ENCODE data around the gene CYP2W1.

CYP2W1 gene

DNA sequence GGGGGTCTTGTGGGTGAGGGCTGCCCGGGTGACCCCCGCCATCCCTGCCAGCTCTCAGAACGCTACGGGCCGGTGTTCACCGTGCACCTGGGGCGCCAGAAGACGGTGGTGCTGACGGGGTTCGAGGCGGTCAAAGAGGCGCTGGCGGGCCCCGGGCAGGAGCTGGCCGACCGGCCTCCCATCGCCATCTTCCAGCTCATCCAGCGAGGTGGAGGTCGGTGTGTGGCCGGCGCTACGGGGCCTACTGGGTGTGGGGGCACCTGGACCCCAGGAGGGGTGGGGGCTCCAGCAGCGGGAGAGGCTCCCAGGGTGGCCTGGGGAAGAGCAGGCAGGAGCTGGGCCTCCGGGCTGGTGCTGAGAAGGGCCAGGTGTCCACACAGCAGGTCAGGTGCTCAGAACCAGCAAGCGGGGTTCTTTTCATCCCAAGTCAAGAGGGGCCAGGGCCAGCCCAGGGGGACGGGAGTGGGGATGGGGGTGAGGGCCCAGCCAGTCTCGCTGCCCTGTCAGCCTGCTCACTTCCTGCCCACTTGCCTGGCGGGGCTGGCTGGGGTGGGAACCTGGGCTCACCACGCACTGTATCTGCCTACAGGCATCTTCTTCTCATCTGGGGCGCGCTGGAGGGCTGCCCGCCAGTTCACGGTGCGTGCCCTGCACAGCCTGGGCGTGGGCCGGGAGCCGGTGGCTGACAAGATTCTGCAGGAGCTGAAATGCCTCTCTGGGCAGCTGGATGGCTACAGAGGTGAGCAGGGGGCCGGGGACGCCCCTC, 1.6 kb downstream of the CYP2W1 start:
- DNase-seq = no peak

GRCh38 chr7:985127-985416, 2.1 kb downstream of the CYP2W1 start:
- no peak for DNase-seq

GRCh38 chr7:985915-986741, 3.1 kb downstream of the CYP2W1 start:
- DNase-seq = no peak

DNA sequence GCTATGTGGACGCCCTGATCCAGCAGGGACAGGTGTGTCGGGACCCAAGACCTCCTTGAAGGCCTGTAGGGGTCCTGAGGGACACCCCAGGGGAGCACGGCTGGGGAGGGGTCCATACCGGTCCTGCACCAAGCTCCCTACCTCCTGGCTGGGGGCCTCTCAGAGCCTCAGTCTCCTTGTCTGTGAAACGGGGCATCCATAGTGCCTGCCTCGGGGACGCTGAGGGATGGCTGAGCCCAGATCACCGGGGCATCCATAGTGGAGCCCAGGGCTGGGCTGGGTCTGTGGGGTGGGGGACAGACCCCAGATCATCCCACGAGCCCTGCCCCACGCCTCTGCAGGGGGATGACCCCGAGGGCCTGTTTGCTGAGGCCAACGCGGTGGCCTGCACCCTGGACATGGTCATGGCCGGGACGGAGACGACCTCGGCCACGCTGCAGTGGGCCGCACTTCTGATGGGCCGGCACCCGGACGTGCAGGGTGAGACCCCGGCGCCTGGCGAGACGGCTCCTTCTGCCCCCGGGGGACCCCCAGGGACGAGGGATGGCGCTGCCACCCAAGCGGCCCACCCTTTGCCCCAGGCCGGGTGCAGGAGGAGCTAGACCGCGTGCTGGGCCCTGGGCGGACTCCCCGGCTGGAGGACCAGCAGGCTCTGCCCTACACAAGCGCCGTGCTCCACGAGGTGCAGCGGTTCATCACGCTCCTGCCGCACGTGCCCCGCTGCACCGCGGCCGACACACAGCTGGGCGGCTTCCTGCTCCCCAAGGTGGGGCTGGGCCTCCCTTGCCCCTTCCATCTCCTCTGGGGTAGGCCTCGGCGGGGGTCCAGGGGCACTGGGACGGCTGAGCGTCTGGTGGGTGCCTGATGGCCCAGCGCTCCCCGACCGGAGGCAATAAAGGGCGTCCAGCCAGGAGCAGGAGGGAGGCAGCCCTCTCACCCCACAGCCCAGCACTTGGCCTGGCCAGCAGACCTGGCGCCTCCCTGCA, 4.1 kb downstream of the CYP2W1 start:
- DNase-seq = no peak

- DNase-seq = no peak
These were observed 4.9 kb downstream of the CYP2W1 start for GRCh38 chr7:987909-988308.

DNA sequence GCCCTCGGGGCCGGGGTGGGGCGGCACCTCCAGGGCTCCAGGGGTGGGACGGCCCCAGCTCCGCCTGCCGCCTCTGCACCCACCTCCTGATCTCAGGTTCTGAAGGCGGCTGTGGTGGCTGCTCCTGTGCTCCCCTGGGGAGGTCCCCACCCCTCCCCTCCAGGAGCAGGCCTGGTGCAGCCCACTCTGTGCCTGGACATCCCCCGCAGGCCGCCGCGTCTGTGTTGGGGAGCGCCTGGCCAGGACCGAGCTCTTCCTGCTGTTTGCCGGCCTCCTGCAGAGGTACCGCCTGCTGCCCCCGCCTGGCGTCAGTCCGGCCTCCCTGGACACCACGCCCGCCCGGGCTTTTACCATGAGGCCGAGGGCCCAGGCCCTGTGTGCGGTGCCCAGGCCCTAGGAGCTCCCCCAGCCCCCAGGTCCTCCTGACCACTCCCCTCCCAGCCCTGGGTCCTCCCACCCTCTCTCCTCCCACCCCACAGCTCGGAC, 5.5 kb downstream of the CYP2W1 start:
- DNase-seq = no peak

DNA sequence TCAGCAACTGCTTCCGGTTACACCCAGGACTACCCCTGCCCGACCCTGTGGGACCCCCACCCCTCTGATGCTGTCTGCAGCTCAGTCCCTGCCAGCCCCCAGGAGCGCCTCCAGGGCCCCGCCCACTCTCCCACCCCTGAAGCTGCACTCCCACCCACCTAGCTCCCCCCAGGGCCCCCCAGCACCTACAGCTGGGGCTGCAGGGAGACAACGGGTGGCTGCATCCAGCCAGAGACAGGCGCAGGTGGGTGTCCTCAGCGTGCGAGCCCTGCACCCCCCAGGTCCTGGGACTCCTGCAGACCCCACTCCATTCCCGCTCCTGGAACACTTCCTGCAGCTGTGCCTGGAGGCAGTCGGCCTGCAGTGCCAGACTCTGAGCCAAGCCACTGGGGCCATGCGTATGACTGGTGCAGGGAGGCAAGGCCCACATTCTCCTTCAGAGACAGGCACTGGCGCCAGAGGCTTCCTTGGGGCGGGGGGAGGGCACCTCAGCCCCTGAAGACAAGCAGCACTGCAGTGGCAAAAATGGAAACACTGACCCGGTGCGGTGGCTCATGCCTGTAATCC, 6.1 kb downstream of the CYP2W1 start:
- no peak for DNase-seq

DNA sequence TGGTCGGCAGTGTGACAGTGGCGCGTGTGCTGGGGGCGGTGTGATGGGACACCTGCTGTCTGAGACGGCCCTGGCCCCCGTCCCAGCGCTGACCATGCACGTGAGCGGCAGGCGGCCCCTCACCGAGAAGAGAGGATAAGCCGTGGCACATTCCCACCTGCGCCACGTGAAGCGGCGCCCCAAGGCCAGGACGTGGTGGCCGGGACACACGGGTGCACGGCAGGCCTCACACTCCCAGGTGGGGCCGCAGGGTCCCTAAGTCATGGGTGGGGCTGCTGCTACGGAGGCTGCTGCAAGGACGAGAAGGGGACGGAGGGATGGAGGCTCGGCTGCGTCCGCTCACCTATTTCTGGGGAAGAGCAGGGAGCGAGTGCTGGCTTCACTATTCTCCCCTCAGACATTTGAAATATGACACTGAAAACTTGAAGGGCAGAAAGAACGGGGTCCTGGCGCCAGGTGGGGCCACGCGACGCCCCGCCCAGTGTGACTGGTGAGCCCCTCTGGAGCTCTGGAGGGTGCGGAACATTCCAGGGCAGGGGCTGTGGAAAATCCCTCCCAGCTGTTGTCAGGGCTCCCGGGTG, 7.5 kb downstream of the CYP2W1 start:
- DNase-seq = no peak

DNA sequence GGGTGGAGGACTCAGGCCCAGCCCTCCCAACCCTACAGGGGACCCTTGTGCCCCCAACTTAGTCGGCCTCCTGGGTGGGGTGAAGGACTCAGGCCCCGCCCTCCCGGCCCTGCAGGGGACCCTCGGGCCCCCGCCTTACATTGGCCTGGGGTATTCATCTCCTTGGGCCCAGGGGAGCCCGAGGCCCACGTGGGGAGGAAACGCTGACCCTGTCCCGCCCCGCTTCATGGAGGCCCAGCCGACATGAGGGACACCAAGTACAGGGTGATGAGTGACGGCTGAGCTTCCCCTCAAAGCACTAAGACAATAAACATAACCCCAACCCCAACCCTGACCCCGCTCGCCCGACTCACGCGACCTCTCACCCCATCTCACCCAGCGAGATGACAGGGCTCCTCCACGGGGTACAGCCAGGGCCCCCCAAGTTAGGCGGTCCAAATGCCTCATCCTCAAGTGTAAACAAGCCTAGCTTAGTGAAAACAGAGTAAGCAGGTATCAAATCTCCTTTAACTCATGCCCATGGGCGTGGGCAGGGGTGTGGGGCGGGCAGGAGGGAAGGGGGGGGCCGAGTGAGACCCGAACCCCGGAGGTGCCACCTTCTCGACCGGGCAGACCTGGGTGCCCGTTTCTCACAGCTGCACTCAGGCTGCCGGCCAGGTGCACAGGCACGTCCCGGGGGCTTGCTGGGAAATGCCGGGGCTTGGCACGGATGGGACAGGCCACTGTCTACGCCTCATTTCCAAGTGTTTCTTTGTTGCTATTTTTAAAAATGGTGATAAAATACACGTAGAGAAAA, 8.2 kb downstream of the CYP2W1 start:
- no peak for DNase-seq

DNA sequence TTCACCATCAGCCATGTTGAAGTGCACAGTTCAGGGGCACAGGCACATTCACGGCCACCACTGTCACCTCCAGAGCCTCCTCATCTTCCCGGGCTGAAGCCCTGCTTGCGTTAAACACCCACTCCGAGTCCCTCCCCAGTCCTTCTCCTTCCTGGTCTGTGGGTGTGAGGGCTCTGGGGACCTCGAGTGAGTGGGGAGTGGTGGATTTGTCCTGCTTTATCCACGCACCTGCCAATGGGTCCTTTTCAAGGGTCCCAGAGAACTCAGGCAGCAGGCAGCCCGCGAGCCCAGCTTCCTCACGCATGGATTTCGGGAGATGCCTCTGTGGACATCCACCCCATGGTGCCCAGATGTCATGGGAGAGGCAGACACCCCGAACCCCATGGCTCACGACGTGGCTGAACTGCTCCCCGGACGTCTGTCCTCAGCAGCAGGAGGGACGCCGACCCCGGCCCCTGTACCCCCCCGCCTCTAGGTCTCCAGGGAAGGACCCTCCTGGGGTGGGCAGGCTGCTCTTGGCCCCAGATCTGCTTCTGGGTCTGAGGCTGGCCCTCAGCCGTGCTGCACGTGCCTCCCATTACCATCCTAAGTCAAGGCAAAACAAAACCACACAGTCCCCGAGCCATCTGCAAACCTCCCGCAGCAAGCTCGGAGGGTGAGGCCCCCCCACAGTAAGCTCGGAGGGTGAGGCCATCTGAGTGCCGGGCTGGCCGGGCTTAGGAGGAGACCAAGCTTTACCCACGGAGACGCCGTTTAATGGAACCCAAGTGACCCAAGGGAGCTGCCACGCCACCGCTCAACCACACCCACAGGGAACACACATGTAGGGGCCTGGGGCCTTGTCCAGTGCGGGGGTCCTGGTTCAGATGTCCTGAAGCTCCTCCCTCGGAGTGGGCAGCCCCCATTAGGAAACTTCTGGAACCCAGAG, 9.0 kb downstream of the CYP2W1 start:
- DNase-seq = no peak

DNA sequence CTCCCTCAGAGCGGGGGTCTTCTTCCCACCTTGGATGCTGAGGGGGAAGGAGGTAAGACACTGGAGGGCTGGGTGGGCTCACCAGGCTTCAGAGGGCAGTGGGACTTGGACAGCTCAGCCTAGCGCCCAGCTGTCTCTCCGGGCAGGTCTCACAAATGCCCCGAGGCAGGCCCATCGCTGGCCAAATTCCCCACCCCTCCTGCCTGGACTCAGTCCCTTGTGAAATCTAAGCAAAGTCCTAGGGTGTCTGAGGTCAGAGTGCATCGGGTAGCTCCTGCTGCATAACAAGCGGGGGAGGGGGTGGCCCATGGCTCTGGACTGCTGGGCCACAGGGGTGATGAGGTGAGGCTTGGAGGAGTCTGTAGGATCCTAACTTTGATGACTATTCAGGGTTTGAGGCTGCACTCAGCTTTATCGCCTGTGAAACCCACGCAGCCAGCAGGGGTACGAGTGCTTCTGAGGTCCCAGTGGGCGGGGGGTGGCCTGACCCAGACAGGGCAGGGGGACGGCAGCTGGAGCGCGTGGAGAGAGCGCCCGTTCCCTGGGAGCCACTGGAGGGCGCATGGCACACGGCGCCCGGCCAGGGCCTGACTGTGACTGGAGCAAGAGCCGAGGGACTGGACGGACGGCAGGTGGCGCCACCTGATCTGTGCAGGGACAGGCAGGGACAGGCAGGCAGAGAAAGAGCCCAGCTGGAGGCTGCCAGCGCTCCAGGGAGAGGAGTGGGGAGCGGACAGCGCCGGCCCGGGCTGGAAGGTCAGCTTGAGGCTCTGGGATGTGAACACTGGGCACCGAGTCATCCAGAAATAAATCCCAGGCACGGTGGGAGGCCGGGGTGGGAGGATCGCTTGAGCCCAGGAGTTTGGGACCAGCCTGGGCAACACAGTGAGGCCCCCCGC, 10.0 kb downstream of the CYP2W1 start:
- DNase-seq = peak; percentile 88

GRCh38 chr7:994592-995308, 11.8 kb downstream of the CYP2W1 start:
- DNase-seq = no peak

DNA sequence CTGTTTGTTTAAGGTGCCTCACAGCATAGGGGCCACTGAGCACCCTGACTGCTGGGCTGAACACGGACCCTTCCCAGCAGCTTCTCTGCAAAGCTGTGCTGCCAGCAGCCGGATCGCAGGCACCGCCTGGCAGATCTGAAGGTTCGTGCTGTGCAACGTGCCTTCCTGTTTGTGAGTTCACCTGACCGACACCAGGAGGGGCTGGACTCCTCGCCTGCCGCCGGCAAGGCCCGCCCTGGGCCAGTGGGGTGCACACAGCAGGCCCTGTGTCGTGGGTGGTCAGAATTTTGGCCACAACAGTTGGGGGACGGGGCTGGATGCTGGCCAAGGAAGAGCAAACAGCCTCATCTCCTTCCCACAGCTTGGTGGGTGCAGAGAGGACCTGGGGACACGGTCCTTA, 12.6 kb downstream of the CYP2W1 start:
- no peak for DNase-seq

DNA sequence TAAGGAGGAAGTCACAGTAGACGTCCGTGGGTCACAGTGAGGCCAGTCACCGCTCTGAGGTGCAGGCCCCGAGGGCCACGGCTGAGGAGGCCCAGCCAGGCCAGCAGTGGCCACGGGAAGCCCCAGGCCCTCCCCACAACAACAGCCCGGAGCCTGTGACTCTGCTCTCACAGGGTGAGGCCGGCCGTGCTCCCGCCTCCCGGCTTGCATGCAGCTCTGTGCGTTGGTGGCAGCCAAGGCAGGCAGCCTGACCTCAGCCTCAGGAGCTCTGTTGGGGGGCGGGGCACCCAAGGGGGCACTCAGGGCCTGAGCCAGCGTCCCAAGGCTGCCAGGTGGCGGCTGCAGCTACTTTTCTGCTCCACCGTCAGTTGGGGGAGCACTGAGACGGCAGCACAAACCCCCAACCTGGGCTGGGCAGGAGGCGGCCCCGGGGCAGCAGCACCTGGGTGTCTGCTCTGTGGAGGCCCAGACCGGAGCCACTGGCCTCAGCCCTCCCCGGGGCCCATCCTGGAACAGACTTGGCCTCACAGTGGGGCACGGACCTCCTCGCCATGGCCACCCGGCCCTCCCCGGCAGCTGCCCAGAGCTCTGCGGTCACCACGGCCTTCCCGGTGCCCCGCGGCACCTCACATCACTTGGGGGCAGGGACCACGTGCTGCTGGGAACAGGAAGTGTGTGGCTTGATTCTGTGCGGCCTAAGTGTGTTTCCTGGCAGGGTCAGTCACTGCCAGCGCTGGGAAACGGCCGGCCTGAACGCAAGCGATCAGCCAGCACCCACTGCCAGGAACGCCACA, 13.3 kb downstream of the CYP2W1 start:
- DNase-seq = no peak

GRCh38 chr7:997404-998395, 14.7 kb downstream of the CYP2W1 start:
- no peak for DNase-seq

DNA sequence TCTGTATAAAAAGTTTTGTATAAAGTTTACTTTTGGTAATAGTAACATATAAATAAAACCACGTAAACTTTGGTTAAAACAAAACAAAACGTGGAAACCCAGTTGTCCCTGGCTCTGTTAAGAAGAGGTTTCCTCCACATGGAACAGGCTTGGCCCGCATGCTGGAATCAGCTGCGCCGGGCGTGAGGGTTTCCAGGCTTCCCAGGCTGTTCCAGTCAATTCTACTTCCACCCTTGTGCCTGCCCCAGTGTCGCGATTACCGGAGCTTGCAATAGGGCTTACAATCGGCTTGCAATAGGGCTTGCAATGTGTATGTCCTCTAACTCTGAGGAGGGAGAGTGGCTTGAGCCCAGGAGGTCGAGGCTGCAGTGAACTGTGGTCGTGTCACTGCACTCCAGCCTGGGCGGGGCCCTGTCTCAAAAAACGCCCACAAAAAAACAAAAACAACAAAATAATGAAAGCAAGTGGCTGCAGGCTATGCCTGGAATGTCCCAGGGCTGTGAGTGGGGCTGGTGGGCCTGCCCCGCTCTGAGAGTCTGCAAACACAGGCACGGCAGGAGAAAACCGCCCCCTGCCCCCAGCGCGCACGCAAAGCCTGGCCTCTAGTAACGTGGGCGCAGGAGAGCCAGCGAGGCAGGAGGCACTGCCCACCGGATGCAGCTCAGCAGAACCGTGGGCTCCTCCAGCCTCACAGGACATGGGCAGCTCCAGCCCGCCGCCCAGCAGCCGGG, 16.3 kb downstream of the CYP2W1 start:
- DNase-seq = no peak

Data from NCI-H2171 (cell line).